ENCODE results near the gene SSNA1.

SSNA1 gene, protein sequence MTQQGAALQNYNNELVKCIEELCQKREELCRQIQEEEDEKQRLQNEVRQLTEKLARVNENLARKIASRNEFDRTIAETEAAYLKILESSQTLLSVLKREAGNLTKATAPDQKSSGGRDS
- 11.8 to 48.4 (median 25.7) reads per million in 17 experiments for total RNA-seq

DNA sequence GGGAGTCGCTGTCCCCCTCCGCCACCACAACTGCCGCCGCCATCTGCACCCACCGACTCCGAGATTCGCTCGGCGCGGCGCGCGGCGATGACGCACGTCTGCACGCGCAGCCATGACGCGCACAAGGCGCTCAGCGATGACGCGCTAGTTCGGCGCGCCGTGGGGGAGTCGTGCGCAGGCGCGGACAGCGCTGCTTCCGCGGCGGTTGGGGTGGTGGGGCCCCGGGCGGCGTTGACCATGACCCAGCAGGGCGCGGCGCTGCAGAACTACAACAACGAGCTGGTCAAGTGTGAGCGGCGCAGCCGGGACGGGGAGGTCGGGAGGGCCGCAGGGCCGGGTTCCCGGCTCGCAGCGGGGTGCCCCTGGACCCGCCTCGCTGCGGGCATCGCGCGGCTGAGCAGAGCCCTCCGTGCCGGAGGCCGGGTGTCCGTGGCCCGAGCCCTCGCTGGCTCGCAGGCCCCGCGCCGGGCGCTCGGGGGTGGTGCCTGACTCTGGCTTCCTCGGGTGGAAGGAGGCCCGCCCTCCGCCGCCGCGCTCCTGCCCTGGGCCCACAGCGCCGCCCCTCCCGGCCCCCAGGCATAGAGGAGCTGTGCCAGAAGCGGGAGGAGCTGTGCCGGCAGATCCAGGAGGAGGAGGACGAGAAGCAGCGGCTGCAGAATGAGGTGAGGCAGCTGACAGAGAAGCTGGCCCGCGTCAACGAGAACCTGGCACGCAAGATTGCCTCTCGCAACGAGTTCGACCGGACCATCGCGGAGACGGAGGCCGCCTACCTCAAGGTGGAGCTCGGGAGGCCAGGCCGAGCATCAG lies at the start of gene SSNA1, which contains the start of gene ANAPC2:
TSS of gene SSNA1 (plus strand) at position 187 of the 807 bp plus-strand sequence. CDS start at position 238, 51 bp downstream.
TSS of gene ANAPC2 (minus strand) at position 71 of the 807 bp plus-strand sequence. CDS start at position 43, 28 bp downstream.
- DNase-seq, result peak; percentile 96 to 99 (median 98)

DNA sequence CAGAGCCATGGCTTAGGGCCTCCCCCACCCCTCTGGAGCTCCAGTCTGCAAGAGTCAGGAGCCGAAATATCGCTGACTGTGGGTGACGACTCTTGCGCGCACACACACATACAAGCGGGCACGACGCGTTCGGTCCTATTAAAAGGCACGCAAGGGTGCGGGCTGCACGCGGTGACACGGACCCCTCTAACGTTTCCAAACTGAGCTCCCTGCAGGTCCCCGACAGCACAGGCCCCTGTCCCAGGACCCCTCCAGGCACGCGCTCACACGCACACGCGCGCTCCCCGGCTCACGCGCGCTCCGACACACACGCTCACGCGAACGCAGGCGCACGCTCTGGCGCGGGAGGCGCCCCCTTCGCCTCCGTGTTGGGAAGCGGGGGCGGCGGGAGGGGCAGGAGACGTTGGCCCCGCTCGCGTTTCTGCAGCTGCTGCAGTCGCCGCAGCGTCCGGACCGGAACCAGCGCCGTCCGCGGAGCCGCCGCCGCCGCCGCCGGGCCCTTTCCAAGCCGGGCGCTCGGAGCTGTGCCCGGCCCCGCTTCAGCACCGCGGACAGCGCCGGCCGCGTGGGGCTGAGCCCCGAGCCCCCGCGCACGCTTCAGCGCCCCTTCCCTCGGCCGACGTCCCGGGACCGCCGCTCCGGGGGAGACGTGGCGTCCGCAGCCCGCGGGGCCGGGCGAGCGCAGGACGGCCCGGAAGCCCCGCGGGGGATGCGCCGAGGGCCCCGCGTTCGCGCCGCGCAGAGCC lies 49.6 kb upstream of the SSNA1 start, which contains the start of gene GRIN1:
TSS of gene GRIN1 (plus strand) at position 433 of the 746 bp plus-strand sequence. CDS start 333 bp downstream, outside the sequence.
- DNase-seq, result peak; percentile 22 to 76 (median 46)

DNA sequence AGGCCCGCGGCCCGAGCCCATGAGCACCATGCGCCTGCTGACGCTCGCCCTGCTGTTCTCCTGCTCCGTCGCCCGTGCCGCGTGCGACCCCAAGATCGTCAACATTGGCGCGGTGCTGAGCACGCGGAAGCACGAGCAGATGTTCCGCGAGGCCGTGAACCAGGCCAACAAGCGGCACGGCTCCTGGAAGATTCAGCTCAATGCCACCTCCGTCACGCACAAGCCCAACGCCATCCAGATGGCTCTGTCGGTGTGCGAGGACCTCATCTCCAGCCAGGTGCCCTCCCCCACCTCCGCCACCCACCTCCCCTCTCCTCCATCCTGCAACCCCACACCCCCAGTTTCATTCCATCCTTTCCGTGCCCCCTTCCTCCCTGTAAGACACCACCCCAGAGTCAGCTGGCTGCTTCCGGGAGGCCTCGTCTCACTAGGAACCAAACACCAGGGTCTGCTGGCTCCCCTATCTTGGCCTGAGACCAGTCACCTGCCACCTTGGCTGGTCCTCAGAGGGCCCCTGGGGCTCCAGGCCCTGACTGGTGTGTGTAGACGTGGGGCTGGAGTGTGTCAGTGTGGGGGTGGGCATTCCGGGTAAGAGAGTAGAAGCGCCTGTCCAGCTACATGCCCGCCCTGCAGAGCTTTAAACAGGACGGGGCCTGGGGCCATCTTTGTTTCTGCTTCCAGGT lies 48.9 kb upstream of the SSNA1 start:
- no peak for DNase-seq

DNA sequence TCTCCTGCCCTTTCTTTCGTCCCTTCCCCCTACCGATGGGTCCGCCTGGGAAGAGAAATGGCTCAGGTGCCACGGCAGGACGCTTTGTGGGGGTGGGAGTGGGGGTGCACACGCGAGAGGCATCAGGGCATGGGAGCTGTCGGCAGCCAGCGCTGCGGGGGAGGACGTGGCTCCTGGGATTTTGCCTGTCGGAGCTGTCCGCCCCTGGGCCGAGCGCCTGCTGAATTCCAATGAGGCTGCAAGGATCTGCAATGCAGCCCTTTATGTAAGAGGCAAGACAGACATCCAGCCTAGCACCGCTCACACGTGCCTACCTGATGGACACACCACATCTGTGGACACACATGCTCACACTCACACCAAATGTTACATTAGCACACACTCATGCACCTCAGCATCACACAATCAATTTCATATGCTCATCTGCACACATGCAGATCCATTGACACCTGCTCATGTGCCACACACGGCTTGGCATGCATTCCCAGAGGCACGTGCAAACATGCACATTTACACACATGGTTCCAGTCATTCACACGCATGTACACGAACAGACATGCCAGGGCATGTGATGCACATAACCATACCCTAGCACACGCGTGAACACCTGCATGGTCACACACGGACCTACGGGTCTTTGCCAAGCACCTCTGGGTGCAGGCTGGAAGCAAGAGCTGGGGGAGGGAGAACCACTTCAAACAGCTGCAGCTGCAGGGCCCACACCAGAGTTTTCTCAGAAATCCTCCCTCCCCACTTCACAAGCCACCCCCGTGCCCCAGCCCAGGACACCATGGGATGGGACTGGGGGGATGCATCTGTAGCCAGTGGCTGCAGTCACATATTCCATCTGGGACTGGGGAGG lies 48.1 kb upstream of the SSNA1 start:
- no peak for DNase-seq

DNA sequence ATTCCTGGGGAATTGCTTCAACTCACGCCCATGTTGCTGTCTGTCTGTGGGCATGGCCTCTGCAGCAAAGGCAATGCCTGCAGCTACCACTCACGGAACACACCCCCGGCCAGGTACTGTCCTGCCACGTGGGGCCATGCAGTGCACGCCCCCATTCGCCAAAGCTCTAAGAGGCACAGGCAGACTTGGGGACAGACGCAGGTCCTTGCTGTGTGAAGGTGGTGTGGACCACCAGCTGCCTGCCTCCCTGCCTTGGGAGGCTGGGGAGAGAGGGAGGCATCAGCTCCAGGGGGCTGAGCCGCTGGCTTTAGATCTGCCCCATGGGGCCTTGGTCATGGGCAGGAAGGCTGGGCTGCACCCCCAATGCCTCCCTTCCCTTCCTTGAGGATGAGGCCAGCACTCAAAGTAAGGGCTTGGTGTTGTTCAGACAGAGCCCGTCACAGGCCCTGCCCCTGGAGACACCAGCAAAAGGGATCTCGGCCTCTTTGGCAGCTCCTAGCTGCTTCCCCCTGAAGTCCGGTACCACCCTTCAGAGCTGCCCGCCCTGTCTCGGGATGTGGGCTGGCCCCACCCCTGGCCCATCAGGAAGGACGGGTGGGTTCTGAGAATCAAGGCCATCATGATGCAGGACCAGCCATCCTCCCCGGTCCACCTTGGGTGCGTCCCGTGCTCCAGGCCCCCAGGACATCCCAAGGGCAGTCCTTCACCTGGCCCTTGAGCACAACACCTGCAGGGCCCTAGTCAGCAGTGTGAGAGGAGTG lies 47.2 kb upstream of the SSNA1 start:
- DNase-seq, result no peak

DNA sequence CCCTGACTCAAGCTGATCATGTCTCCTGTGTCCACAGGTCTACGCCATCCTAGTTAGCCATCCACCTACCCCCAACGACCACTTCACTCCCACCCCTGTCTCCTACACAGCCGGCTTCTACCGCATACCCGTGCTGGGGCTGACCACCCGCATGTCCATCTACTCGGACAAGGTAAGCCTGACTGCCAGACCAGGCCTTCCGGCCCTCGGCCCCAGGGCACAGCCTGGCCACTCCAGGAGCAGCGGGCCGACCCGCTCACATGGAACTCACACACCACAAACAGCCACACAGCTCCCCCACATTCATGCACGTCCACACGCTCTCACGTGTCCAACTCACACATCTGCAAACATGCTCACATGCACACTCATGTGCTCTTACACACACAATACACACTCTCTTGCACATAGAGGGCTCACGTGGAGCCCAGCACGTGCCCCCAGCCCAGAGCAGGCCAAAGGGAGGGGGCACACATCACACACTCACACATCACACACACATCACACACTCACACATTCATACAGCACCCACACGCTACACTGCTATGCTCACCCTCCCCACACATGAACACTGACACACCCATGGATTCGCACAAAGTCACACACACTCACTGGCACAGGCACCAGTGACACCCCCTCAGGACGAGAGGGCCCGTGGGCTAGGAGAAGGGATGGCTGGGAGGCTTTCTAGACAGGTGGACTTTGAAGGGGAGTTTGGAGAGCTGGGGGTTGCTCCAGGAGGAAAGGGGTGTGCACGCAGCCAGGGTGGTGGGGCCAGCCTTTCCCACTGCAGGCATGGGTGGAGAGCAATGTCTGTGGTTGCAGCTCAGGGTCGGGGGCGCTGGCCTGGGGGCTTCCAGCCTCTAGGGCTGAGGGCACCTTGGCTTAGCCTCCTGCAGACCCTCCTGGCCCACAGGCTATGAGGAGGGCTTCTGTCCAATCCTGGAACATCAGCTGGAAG lies 46.2 kb upstream of the SSNA1 start:
- DNase-seq, result no peak

DNA sequence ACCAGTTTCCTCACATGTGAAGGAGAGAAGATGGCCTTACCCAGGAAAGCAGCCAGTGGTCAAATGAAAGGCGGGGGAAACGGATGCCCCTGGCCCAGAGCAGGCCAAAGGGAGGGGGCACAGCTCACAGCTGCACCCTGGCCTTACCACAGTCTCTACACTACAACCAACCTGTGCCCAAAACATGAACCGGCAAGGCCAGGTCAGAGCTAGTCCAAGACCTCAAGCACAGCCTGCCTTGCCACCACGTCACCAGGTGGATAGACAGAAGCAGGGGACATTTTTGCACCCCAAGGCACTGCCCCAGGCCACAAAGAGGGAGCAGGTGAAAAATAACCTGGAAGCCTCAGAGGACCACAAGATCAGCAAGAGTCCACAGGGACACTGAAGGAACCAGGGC lies 45.0 kb upstream of the SSNA1 start:
- DNase-seq, result no peak

DNA sequence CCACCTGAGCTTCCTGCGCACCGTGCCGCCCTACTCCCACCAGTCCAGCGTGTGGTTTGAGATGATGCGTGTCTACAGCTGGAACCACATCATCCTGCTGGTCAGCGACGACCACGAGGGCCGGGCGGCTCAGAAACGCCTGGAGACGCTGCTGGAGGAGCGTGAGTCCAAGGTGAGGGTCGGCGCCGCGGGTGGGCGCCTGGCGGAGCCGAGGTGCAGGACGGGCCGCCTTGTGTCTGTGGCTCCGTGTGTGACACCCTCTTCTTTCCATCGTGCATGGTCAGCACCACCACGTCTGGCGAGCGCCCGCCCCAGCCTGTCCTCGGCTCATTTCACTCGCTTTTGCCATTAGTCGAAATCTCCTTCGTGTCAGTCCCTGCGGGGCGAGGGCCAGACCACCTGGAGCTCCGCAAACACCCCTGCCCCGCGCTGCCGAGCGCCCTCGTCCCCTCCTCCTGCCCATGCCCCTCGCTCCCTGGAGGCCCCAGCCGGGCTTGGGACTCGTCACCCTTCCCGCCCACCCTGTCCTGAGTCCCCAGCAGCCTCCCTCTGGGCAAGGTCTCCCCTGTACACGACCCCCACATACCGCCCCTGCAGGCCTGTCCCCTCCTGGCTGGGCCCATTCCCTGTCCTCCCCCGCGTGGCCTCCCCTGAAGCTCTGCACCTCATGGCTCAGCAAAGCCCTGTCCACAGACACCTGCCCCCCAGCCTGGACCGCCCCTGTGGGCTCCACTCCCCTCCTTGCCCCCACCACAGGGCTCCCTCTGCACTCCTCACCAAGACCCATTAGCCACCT lies 42.5 kb upstream of the SSNA1 start:
- DNase-seq, result no peak

DNA sequence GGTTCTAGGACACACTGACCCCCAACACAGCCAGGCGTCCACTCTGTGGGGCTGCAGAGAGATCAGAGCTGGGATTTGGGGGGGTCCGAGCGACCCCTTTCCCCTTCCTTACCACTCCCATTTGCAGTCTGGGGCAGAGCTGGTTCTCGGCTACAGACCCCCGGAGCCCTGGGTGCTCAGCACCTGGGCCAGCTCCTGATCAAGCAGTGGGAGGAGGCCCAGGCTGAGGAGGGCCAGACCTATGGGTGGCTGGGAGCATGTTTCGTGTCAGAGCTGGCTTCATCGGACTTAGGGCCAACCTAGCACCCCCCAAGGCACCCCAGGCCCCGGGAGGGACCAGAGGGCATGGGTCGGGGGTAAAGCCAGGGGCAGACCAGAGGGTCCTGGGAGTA lies 42.0 kb upstream of the SSNA1 start:
- DNase-seq, result no peak

DNA sequence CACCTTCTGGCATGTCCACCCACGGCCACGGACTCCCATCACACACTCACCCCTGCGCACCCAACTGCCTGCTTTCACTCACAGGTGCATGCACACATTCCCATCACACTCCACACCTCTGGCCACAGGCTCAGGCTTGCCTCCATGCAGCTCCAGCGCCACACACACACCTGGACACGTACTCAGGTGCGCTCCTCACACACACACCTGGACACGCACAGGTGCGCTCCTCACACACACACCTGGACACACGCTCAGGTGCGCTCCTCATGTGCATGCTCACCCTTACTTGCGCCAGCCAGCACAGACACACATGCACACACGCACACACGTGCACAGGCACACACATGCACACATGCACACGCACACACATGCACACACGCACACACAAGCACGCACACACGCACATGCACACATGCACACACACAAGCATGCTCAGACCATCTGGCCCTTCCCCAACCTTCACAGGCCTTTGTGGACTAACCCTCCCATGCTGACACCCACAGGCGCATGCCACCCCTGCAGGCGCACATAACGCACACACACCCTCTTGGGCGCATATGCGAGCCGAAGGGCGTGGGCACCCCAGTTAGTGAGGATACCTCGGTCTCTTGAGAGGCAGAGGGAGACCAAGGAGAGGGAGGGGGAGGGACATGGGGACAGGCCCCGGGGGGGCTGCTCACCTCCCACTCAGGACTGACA lies 41.2 kb upstream of the SSNA1 start:
- DNase-seq, result no peak

DNA sequence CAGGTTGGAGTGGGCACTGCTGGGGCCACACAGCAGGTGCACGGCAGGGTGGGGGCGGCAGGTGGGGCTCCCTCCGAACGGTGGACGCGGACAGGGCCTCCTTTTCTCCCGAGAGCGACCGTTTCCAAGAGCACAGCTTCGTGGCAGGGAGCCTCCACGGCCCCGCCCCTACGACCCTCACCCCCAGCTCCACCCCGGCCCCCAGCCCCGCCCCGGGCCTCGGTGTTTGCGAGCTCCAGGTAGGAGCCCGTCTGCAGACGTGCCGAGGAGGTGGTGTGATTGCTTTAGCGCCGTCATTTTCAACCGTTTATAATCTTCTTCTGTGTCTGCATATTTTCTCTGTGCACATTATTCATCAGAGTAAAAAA lies 40.7 kb upstream of the SSNA1 start:
- no peak for DNase-seq

DNA sequence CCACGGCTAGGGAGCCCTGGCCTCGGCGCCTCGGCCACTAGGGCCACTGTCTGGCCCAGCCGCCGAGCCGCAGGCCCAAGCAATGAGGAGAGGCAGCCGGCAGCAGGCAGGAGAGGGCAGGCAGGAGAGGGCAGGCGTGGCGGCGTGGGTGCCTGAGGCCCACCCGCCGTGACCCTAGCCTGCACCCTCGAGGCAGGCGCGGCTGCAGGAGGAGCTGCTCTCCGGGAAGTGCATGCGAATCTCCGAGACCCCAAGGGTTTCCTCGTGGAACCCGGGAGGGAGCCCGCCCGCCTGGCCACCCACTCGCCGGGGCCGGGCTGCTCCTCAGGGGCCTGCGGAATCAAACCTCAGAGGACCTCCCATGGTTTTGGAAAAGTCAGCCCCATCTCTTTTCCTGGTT lies 40.2 kb upstream of the SSNA1 start:
- no peak for DNase-seq

DNA sequence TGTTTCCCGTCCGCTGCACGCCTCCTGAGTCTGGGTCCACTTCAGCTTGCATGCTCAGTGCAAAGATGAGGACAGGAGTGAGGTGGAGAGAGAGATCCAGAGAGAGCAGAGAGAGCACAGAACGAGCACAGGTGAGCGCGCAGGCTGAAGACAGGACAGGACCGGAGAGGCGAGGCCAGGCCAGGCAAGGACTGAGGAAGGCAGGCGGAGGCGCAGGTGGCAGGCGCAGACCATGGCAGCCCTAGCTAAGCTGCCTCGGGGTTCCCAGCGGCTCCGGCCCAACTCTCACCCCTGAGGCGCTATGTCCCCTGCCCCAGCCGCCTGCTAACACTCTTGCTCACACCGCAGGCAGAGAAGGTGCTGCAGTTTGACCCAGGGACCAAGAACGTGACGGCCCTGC lies 39.8 kb upstream of the SSNA1 start:
- no peak for DNase-seq

DNA sequence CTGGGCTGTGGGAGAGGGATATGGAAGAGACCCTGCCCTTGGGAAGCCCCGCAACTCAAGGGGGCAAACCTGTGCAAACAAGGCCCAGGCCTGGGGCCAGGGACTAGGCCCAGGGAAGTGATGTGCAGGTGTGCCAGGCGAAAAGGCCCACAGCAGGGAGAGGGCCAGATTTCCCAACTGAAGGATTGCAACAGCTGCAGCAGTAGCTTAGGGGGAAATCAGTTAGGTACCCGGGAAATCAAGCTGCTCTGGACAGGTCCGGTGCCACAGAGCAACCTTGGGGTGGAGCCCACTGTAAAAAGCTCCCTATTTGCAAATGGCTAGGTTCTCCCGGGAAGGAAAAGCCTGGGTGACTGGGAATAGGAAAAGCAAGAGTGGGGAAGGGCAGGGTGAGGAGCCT lies 39.1 kb upstream of the SSNA1 start:
- no peak for DNase-seq

DNA sequence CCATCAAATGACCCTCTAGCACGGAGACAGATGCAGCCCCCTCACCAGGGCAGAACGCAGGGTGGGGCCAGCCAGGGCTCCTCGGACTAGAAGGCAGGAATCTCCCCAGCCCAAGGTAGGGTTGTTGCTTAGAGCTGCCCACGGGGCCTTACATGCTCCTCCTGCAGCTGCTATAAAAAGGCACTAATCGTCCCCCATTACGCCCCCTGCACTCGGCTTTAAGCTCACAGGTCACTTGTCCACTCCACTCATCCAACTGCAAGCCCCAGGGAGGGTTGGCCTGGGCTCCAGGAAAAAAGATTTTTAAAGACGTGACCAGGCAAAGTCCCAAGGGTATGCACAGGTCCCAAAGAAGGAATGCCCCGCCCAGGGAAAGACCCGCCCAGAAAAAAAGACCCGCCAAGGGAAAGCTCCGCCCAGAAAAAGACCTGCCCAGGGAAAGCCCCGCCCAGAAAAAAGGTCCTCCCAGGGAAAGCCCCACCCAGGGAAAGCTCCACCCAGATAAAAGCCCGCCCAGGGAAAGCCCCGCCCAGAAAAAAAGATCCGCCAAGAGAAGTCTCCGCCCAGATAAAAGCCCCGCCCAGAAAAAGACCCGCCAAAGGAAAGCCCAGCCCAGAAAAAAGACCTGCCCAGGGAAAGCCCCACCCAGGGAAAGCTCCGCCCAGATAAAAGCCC lies 38.4 kb upstream of the SSNA1 start:
- DNase-seq, result no peak

DNA sequence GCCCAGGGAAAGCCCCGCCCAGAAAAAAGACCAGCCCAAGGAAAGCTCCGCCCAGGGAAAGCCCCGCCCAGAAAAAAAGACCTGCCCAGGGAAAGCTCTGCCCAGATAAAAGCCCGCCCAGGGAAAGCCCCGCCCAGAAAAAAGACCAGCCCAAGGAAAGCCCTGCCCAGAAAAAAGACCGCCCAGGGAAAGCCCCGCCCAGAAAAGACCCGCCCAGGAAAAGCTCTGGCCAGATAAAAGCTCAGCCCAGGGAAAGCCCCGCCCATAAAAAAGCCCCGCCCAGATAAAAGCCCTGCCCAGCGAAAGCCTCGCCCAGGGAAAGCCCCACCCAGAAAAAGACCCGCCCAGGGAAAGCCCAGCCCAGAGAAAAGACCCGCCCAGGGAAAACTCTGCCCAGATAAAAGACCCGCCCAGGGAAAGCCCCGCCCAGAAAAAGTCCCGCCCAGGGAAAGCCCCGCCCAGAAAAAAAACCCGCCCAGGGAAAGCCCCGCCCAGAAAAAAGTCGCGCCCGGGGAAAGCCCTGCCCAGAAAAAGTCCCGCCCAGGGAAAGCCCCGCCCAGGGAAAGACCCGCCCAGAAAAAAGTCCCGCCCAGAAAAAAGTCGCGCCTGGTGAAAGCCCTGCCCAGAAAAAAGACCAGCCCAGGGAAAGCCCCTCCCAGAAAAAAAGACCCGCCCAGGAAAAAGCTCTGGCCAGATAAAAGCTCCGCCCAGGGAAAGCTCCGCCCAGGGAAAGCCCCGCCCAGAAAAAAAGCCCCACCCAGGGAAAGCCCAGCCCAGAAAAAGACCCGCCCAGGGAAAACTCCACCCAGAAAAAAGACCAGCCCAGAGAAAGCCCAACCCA lies 37.6 kb upstream of the SSNA1 start:
- DNase-seq, result peak; percentile 51 to 73 (median 62)
